NT2/D1 (cell line): ENCODE measurements around the gene RBCK1.

Experiments
- DNase-seq: peaks from one replicate; pipeline ENCODE4 v3.0.0-alpha.2; 2011; ENCODE audit warnings: low read depth, low spot score
- H3K27me3 ChIP-seq: 2 replicates; pipeline ENCODE4 v1.6.0; 2011; ENCODE audit warnings: mild to moderate bottlenecking; ENCODE audit not compliant: insufficient read length, insufficient read depth
- H3K36me3 ChIP-seq: 2 replicates; pipeline ENCODE4 v1.6.1; 2011; ENCODE audit warnings: mild to moderate bottlenecking, low read length, mixed read lengths; ENCODE audit not compliant: insufficient read depth, insufficient read length
- H3K4me1 ChIP-seq: 2 replicates; pipeline ENCODE4 v1.5.1; 2011; ENCODE audit not compliant: insufficient read depth, insufficient read length
- H3K4me3 ChIP-seq: 2 replicates; pipeline ENCODE4 v1.5.1; 2011; ENCODE audit warnings: low read depth; ENCODE audit not compliant: insufficient read length
- H3K9ac ChIP-seq: 2 replicates; pipeline ENCODE4 v1.6.0; 2011; ENCODE audit warnings: low read depth; ENCODE audit not compliant: insufficient read length
- H3K9me3 ChIP-seq: 2 replicates; pipeline ENCODE4 v1.5.1; 2011; ENCODE audit warnings: mild to moderate bottlenecking, low read length; ENCODE audit not compliant: insufficient read depth
- SUZ12 ChIP-seq: IDR thresholded peaks from 2 replicates; pipeline ENCODE4 v1.6.1; 2011; ENCODE audit not compliant: insufficient read length, insufficient read depth; ENCODE audit errors: extremely low read depth
- YY1 ChIP-seq: IDR thresholded peaks from 2 replicates; pipeline ENCODE4 v1.6.1; 2011; ENCODE audit not compliant: insufficient read length, insufficient read depth
- ZNF274 ChIP-seq: IDR thresholded peaks from 2 replicates; pipeline ENCODE4 v1.6.1; 2011; ENCODE audit warnings: mild to moderate bottlenecking, low read depth, low read length

The RBCK1 gene

GRCh38 chr20:402898-403581, 5.1 kb upstream of the RBCK1 start:
- no peak for DNase-seq
- Histone ChIP-seq H3K9ac (no peak overlapping the region), H3K4me1 (peaks cover 2% of the 10 kb centered on the region), H3K27me3 (no peaks in the 10 kb centered on the region), H3K4me3 (no peak overlapping the region), H3K9me3 (no peaks in the 10 kb centered on the region), H3K36me3 (no peaks in the 10 kb centered on the region)
- TF ChIP-seq ZNF274 = no peak
- no peak for TF ChIP-seq YY1
- no peak for TF ChIP-seq SUZ12

GRCh38 chr20:403582-403957, 4.5 kb upstream of the RBCK1 start:
- no peak for TF ChIP-seq YY1
- no peak for TF ChIP-seq ZNF274
- no peak for TF ChIP-seq SUZ12
- H3K27me3 ChIP-seq = no peaks in the 10 kb centered on the region
- H3K9ac ChIP-seq = no peak overlapping the region
- no peaks in the 10 kb centered on the region for H3K9me3 ChIP-seq
- H3K36me3 ChIP-seq = no peaks in the 10 kb centered on the region
- H3K4me3 ChIP-seq = no peak overlapping the region
- H3K4me1 ChIP-seq = peaks cover 2% of the 10 kb centered on the region
- DNase-seq = no peak

- H3K9ac ChIP-seq = no peak overlapping the region
- TF ChIP-seq SUZ12 = no peak
- TF ChIP-seq YY1 = no peak
- no peak for TF ChIP-seq ZNF274
- peaks cover 3% of the 10 kb centered on the region for H3K4me1 ChIP-seq
- no peaks in the 10 kb centered on the region for H3K9me3 ChIP-seq
- no peak for DNase-seq
- H3K36me3 ChIP-seq = no peaks in the 10 kb centered on the region
- no peaks in the 10 kb centered on the region for H3K27me3 ChIP-seq
- H3K4me3 ChIP-seq = no peak overlapping the region
Observed at GRCh38 chr20:404088-404487, 4.0 kb upstream of the RBCK1 start.

GRCh38 chr20:406200-407132, 1.6 kb upstream of the RBCK1 start:
- Histone ChIP-seq H3K4me3 (peak overlapping the region; percentile 45), H3K9ac (peak overlapping the region; percentile 74), H3K36me3 (peaks cover 18% of the 10 kb centered on the region), H3K27me3 (no peaks in the 10 kb centered on the region), H3K9me3 (0 out of 2 replicates have a peak, but pooled peaks cover under 1% of the 10 kb centered on the region), H3K4me1 (peaks cover 2% of the 10 kb centered on the region)
- DNase-seq = no peak
- no peak for TF ChIP-seq ZNF274
- TF ChIP-seq YY1 = no peak
- TF ChIP-seq SUZ12 = no peak

- Histone ChIP-seq H3K4me1 (peaks cover 2% of the 10 kb centered on the region), H3K4me3 (peak overlapping the region; percentile 45), H3K9me3 (peaks cover 9% of the 10 kb centered on the region; the same call in 1 of the 2 replicates), H3K9ac (peak overlapping the region; percentile 74), H3K27me3 (no peaks in the 10 kb centered on the region), H3K36me3 (peaks cover 25% of the 10 kb centered on the region)
- peak; percentile 77 for DNase-seq
- TF ChIP-seq SUZ12 = no peak
- no peak for TF ChIP-seq YY1
- no peak for TF ChIP-seq ZNF274
Observed at GRCh38 chr20:407133-407952, 756 bp upstream of the RBCK1 start.

- Histone ChIP-seq H3K36me3 (peaks cover 31% of the 10 kb centered on the region), H3K4me1 (peaks cover 2% of the 10 kb centered on the region), H3K27me3 (no peaks in the 10 kb centered on the region), H3K9ac (peak overlapping the region; percentile 92), H3K4me3 (peak overlapping the region; percentile 94), H3K9me3 (peaks cover 12% of the 10 kb centered on the region; the same call in 1 of the 2 replicates)
- DNase-seq = no peak
- TF ChIP-seq YY1 (no peak), ZNF274 (no peak), SUZ12 (no peak)
Observed at GRCh38 chr20:408843-409696, 971 bp downstream of the RBCK1 start.
